DOHH2 (cell line): ENCODE data around the gene P2RX3.

Source experiments
- EZH2phosphoT487 ChIP-seq: fragments of 200-600 bp; sonication (generic); IDR thresholded peaks from 2 replicates; pipeline ENCODE4 v1.6.1; 2017; ENCODE audit warnings: borderline replicate concordance, mild to moderate bottlenecking, antibody characterized with exemption, low read length, moderate library complexity, mixed read lengths
- TF ChIP-seq, protein P1 (sequence below): fragments of 200-600 bp; sonication (generic); IDR thresholded peaks from one replicate; pipeline ENCODE4 v1.5.1; 2014; ENCODE audit warnings: antibody characterized with exemption, mild to moderate bottlenecking, low read depth, low read length; ENCODE audit not compliant: poor library complexity, severe bottlenecking

GRCh38 chr11:57419146-57419545 lies 81.0 kb downstream of the P2RX3 start:
- TF ChIP-seq, protein P1, sequence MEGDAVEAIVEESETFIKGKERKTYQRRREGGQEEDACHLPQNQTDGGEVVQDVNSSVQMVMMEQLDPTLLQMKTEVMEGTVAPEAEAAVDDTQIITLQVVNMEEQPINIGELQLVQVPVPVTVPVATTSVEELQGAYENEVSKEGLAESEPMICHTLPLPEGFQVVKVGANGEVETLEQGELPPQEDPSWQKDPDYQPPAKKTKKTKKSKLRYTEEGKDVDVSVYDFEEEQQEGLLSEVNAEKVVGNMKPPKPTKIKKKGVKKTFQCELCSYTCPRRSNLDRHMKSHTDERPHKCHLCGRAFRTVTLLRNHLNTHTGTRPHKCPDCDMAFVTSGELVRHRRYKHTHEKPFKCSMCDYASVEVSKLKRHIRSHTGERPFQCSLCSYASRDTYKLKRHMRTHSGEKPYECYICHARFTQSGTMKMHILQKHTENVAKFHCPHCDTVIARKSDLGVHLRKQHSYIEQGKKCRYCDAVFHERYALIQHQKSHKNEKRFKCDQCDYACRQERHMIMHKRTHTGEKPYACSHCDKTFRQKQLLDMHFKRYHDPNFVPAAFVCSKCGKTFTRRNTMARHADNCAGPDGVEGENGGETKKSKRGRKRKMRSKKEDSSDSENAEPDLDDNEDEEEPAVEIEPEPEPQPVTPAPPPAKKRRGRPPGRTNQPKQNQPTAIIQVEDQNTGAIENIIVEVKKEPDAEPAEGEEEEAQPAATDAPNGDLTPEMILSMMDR: no peak
- no peak for TF ChIP-seq EZH2phosphoT487
